Erythroblast (primary cell): ENCODE results near the gene TTC13.

ENCODE experiments used
- GATA1 ChIP-seq: IDR thresholded peaks from 2 replicates; pipeline ENCODE4 v1.6.1; 2011; ENCODE audit warnings: low read depth, mild to moderate bottlenecking, control low read depth, low read length, moderate library complexity
- POLR2A ChIP-seq: IDR thresholded peaks from 2 replicates; pipeline ENCODE4 v1.6.1; 2011; ENCODE audit warnings: mild to moderate bottlenecking, low read length

DNA sequence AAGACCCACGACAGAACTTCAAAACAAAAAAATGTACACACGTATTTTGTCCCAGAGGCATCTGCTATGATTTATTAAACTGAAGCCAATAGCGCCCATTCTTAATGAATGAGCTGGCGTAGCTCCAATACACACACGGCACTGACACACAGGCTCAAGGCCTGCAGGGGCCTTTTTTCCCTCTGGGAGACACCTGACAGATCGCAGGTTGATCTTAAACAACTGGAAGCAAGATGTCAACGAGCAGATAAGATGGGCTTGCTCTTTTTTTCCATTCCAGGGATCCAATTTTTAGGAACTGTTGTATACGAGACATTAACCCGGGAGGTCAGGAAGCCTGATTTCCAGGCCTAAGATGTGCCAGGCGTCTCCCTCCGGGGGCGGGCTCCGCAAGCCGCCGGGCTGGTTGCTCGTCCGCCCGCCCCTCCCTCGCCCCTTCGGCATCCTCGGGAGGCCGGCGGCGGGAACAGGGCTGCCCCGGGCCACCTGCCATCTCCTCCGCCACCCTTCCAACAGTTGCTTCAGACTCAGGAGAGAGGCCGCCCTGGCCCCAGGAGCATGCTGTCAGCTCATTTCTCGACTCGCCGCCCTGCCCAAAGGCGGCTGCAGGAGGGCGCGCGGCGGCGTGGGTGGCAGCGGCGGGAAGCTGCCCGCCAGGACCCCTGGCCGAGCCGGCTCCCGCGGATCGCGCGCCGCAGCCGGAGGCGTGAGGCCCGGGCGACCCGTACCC, 735 bp downstream of the TTC13 start:
- TF ChIP-seq POLR2A (no peak), GATA1 (no peak)
